Endothelial cell of umbilical vein (primary cell): ENCODE data around the gene ZNF398.

Experiments
- EZH2 ChIP-seq: IDR thresholded peaks from 2 replicates; pipeline ENCODE4 v1.6.1; 2012; ENCODE audit warnings: borderline replicate concordance, low read depth, mild to moderate bottlenecking, moderate library complexity, low read length, inconsistent platforms; ENCODE audit not compliant: severe bottlenecking
- FOS ChIP-seq: IDR thresholded peaks from 2 replicates; pipeline ENCODE4 v1.6.1; 2011; ENCODE audit warnings: mild to moderate bottlenecking, low read length, moderate library complexity, borderline replicate concordance; ENCODE audit not compliant: insufficient read depth
- JUN ChIP-seq: IDR thresholded peaks from 2 replicates; pipeline ENCODE4 v1.6.1; 2011; ENCODE audit warnings: borderline replicate concordance, low read depth; ENCODE audit not compliant: insufficient read length, insufficient read depth
- MYC ChIP-seq: IDR thresholded peaks from one replicate; pipeline ENCODE4 v1.6.1; 2011; ENCODE audit warnings: mild to moderate bottlenecking, low read depth, low read length
- POLR2A ChIP-seq: IDR thresholded peaks from 2 replicates; pipeline ENCODE4 v1.6.1; 2012; ENCODE audit warnings: low read depth, mild to moderate bottlenecking, control low read depth, low read length
- POLR2AphosphoS5 ChIP-seq: IDR thresholded peaks from 2 replicates; pipeline ENCODE4 v1.6.1; 2012; ENCODE audit warnings: low read depth, mild to moderate bottlenecking, control low read depth, low read length, moderate library complexity; ENCODE audit not compliant: insufficient read depth
- TF ChIP-seq, protein P1 (sequence below), 2 donors: IDR thresholded peaks; 1 replicate in 1 of 2; 2 replicates in 1 of 2; pipeline ENCODE4 v1.5.1; 2011; ENCODE audit warnings: low read length in 2 of 2, mild to moderate bottlenecking in 2 of 2, moderate library complexity in 2 of 2, control low read depth in 1 of 2, inconsistent platforms in 1 of 2, low read depth in 1 of 2; ENCODE audit not compliant: insufficient read depth in 1 of 2; ENCODE audit errors: extremely low read depth in 1 of 2
- TF ChIP-seq, protein P2 (sequence below): IDR thresholded peaks from 2 replicates; pipeline ENCODE4 v1.6.1; 2011; ENCODE audit not compliant: insufficient read depth, insufficient read length

DNA sequence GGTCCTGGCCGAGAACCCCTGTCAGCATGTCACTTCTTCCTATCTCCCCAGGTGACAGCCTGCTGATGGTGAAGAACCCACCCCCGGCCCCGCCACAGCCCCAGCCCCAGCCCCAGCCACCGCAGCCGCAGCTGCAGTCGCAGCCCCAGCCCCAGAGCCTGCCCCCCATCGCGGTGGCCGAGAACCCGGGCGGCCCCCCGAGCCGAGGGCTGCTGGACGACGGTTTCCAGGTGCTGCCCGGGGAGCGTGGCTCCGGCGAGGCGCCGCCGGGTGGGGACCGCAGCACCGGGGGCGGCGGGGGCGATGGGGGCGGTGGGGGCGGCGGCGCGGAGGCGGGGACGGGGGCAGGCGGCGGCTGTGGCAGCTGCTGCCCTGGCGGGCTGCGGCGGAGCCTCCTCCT is 76.5 kb downstream of the ZNF398 start:
- TF ChIP-seq, protein P1, sequence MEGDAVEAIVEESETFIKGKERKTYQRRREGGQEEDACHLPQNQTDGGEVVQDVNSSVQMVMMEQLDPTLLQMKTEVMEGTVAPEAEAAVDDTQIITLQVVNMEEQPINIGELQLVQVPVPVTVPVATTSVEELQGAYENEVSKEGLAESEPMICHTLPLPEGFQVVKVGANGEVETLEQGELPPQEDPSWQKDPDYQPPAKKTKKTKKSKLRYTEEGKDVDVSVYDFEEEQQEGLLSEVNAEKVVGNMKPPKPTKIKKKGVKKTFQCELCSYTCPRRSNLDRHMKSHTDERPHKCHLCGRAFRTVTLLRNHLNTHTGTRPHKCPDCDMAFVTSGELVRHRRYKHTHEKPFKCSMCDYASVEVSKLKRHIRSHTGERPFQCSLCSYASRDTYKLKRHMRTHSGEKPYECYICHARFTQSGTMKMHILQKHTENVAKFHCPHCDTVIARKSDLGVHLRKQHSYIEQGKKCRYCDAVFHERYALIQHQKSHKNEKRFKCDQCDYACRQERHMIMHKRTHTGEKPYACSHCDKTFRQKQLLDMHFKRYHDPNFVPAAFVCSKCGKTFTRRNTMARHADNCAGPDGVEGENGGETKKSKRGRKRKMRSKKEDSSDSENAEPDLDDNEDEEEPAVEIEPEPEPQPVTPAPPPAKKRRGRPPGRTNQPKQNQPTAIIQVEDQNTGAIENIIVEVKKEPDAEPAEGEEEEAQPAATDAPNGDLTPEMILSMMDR (IDR thresholded peaks at IDR 0.05; ENCODE audit: extremely low read depth in 1 of 2, insufficient read depth in 1 of 2, low read depth in 1 of 2, low read length in 2 of 2), result no peak
- no peak for TF ChIP-seq POLR2A
- TF ChIP-seq POLR2AphosphoS5, result no peak
- no peak for TF ChIP-seq EZH2
- no peak for TF ChIP-seq MYC
- TF ChIP-seq, protein P2, sequence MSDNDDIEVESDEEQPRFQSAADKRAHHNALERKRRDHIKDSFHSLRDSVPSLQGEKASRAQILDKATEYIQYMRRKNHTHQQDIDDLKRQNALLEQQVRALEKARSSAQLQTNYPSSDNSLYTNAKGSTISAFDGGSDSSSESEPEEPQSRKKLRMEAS, result no peak
- no peak for TF ChIP-seq FOS
- TF ChIP-seq JUN, result no peak
